Suprapubic skin (tissue), 4 donors: ENCODE measurements around the gene CNP. TPM values are rescaled to one million over a fixed set of nuclear protein-coding genes. Genes with fewer than 3 reads are reported as not detected.
A peak's percentile ranks its signal among the peaks of the same experiment; 100 is the strongest.
"Not testable (repeated sequence)": the region's sequence is repeated elsewhere in the genome, so short reads cannot be mapped to it uniquely, and the experiment has no call there.

ENCODE experiments used
- DNase-seq, 2 donors: peaks; one replicate each; pipeline ENCODE4 v3.0.0-alpha.2; 2019; ENCODE audit warnings: low spot score in 2 of 2
- H3K27ac ChIP-seq: fragments of 200-600 bp; sonication (generic); one replicate; pipeline ENCODE4 v1.5.1; 2019
- H3K27me3 ChIP-seq: fragments of 200-600 bp; sonication (generic); one replicate; pipeline ENCODE4 v1.5.1; 2019
- H3K36me3 ChIP-seq: fragments of 200-600 bp; sonication (generic); one replicate; pipeline ENCODE4 v1.5.1; 2019
- H3K4me1 ChIP-seq: fragments of 200-600 bp; sonication (generic); one replicate; pipeline ENCODE4 v1.5.1; 2019
- H3K4me3 ChIP-seq: fragments of 200-600 bp; sonication (generic); one replicate; pipeline ENCODE4 v1.5.1; 2019; ENCODE audit warnings: mild to moderate bottlenecking
- H3K9me3 ChIP-seq: fragments of 200-600 bp; sonication (generic); one replicate; pipeline ENCODE4 v1.5.1; 2019
- CTCF ChIP-seq, 2 donors: fragments of 200-600 bp in 1 of 2; fragments of 450-650 bp in 1 of 2; sonication (generic) in 1 of 2; IDR thresholded peaks; one replicate each; pipeline ENCODE4 v1.5.1; 2016 to 2019; ENCODE audit warnings: antibody characterized with exemption in 2 of 2, mild to moderate bottlenecking in 1 of 2, moderate library complexity in 1 of 2
- EP300 ChIP-seq: sonication (generic); formaldehyde crosslinking; IDR thresholded peaks from one replicate; pipeline ENCODE4 v1.6.1; 2017; ENCODE audit warnings: antibody characterized with exemption
- POLR2A ChIP-seq, 2 donors: fragments of 450-650 bp; IDR thresholded peaks; one replicate each; pipeline ENCODE4 v1.6.1; 2017; ENCODE audit warnings: antibody characterized with exemption in 2 of 2, mild to moderate bottlenecking in 2 of 2, moderate library complexity in 2 of 2
- POLR2AphosphoS5 ChIP-seq, 3 donors: sonication (generic); formaldehyde crosslinking; IDR thresholded peaks; one replicate each; pipeline ENCODE4 v1.6.1; 2017; ENCODE audit warnings: antibody characterized with exemption in 3 of 3
- WGBS: methylation state at CpG from one replicate; pipeline ENCODE4 v1.1.5; 2018; 5-methylcytosine and 5-hydroxymethylcytosine counted together
- total RNA-seq, 4 donors: library from RNA; depleted of rRNA; stranded (reverse); fragments of >200 nt; gene quantifications; one replicate each; pipeline ENCODE4 v1.1.0, GENCODE V29; 2016

The CNP gene
- total RNA-seq, 4 donors from 2014 or later = 44.3 to 55.1 (median 47.3) TPM

- TF ChIP-seq CTCF (IDR thresholded peaks at IDR 0.05) (peak; percentile 94 to 98), POLR2A (IDR thresholded peaks at IDR 0.05) (peak in 1 of 2 donors; percentile 75), POLR2AphosphoS5 (IDR thresholded peaks at IDR 0.05) (peak in 1 of 3 donors; percentile 35), EP300 (no peak)
- 19% methylated on average over 15 of the region's 49 CpGs for WGBS
- Histone ChIP-seq H3K36me3 (peaks cover 24% of the 10 kb centered on the region), H3K27ac (peak within 1 kb of the TSS; percentile 82), H3K4me1 (peaks cover 59% of the 10 kb centered on the region), H3K4me3 (peak within 1 kb of the TSS; percentile 96), H3K27me3 (no peaks in the 10 kb centered on the region), H3K9me3 (no peaks in the 10 kb centered on the region)
- peak; percentile 97 to 98 for DNase-seq
Observed at GRCh38 chr17:42019509-42020404, 53.2 kb downstream of the CNP start, which contains the start of gene NKIRAS2. TSS of gene NKIRAS2 (plus strand) at chr17:42020090. CDS start at chr17:42021578, 1,488 bp downstream.

- not testable (repeated sequence) for H3K27ac ChIP-seq
- 78% methylated on average over 8 of the region's 8 CpGs for WGBS
Observed at GRCh38 chr17:42020845-42021244, 54.2 kb downstream of the CNP start.

GRCh38 chr17:42023524-42024349 is 57.1 kb downstream of the CNP start:
- Histone ChIP-seq H3K4me1 (peaks cover 37% of the 10 kb centered on the region), H3K36me3 (peaks cover 24% of the 10 kb centered on the region), H3K27ac (peak overlapping the region; percentile 18), H3K9me3 (no peaks in the 10 kb centered on the region), H3K4me3 (no peak overlapping the region), H3K27me3 (no peaks in the 10 kb centered on the region)
- TF ChIP-seq EP300 = no peak
- no peak for TF ChIP-seq POLR2AphosphoS5 (IDR thresholded peaks at IDR 0.05)
- no peak for TF ChIP-seq CTCF (IDR thresholded peaks at IDR 0.05)
- TF ChIP-seq POLR2A (IDR thresholded peaks at IDR 0.05) = no peak
- no peak for DNase-seq
- WGBS = 59% methylated on average over 14 of the region's 15 CpGs

More at GRCh38 chr17:42020845-42021244, 54.2 kb downstream of the CNP start:
- Histone ChIP-seq H3K4me1 (peaks cover 55% of the 10 kb centered on the region), H3K36me3 (peaks cover 24% of the 10 kb centered on the region), H3K4me3 (peak overlapping the region; percentile 96)
- not testable (repeated sequence) for H3K27me3 ChIP-seq, DNase-seq, H3K9me3 ChIP-seq

DNA sequence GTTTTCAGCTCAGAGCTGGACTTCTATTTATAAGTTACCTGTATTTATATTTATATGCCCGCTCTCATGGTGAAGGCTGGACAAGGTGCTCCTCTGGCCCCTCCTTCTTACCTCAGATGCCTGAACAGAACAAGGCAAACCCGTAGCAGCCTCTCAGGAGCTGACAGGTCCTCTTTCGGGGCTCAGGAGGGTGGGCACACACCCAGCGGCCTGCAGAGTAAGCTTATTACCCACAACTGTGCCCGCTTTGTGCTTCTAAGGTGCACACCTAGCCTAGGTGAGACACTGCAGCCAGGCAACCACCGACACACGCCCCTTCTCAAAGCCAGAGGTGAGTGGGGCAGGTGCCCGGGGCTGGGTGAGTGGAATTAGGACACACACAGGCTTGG is 58.6 kb downstream of the CNP start:
- WGBS = 62% methylated on average over 8 of the region's 8 CpGs
- Histone ChIP-seq H3K4me3 (no peak overlapping the region), H3K36me3 (peaks cover 24% of the 10 kb centered on the region), H3K27me3 (no peaks in the 10 kb centered on the region), H3K27ac (no peak overlapping the region), H3K9me3 (no peaks in the 10 kb centered on the region), H3K4me1 (peaks cover 33% of the 10 kb centered on the region)
- TF ChIP-seq CTCF (IDR thresholded peaks at IDR 0.05) (no peak), EP300 (no peak), POLR2A (IDR thresholded peaks at IDR 0.05) (no peak), POLR2AphosphoS5 (IDR thresholded peaks at IDR 0.05) (no peak)
- DNase-seq = no peak

GRCh38 chr17:42025936-42026335 is 59.3 kb downstream of the CNP start:
- H3K4me3 ChIP-seq = no peak overlapping the region
- 94% methylated on average over 3 of the region's 3 CpGs for WGBS
- H3K36me3 ChIP-seq = peaks cover 24% of the 10 kb centered on the region
- no peaks in the 10 kb centered on the region for H3K9me3 ChIP-seq
- peaks cover 26% of the 10 kb centered on the region for H3K4me1 ChIP-seq
- no peak overlapping the region for H3K27ac ChIP-seq
- no peak for DNase-seq
- TF ChIP-seq CTCF (IDR thresholded peaks at IDR 0.05) (no peak), POLR2AphosphoS5 (IDR thresholded peaks at IDR 0.05) (no peak)
- H3K27me3 ChIP-seq = no peaks in the 10 kb centered on the region
